DMS153 treated with DMSO at 0.1 percent for 48 hours (cell line): ENCODE results near the gene SLC25A24.
"Not testable (repeated sequence)": the region's sequence is repeated elsewhere in the genome, so short reads cannot be mapped to it uniquely, and the experiment has no call there.

ENCODE experiments used
- DNase-seq: peaks from one replicate; lab custom pipeline; 2025; ENCODE audit not compliant: unreplicated experiment; lab: John Stamatoyannopoulos, UW

SLC25A24 gene

DNA sequence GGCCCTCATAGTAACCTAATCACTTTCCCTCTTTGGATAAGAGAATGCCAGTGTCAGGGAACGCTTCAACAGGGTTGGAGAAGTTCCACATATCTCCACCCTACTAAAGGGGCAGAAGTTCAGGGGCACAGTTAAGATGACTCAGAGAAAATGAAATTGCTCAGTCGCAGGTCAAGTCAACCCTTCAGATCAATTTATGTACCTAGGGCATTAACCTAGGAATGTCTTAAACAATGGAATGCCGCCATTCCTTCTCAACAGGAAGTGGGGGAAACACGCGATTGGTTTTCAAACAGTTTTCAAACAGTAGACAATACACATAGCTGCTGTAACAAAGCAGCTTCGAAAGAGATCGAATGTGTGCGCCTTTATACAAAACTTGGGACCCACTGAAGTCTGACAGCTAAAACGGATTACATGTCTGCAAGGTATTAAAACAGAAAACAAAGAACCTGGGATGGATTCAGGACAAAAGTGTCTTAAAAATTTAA lies 897 bp downstream of the SLC25A24 start:
- DNase-seq = no peak

DNA sequence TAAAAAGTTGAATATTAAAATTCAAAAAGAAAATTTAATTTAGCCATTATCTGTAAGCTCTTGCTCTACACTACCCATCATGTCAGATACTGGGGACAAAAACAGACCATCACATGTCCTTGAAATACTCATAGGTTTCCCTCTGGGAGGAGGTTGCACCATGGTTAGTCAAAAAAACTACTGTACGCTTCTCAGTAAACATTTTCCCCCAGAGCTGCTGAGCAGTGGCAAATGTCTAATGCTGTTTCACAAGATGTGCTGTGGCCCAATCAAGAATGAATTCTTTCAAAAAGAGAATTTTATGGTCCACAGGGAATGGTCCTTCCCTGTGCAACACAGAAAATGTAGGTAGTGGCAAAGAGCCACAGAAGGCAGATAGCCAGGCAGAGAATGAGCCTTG lies 6.1 kb downstream of the SLC25A24 start:
- DNase-seq = no peak

DNA sequence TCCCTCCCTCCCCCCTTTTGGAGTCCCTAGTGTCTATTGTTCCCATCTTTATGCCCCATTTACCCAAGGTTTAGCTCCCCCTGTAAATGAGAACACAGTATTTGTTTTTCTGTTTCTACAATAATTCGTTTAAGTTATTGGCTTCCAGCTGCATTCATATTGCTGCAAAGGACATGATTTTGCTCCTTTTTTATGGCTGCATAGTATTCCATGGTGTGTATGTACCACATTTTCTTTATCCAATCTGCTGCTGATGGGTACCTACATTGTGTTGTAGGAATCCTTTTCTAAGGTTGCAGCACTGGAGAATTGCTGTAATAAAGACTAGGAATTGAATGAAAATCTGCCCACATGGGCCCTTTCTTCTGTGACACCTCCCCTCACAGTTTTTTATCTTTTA lies 6.8 kb downstream of the SLC25A24 start:
- DNase-seq = no peak

GRCh38 chr1:108192581-108192980 lies 7.6 kb downstream of the SLC25A24 start:
- DNase-seq = no peak

- no peak for DNase-seq
These were observed 9.3 kb downstream of the SLC25A24 start for GRCh38 chr1:108190686-108191416.

DNA sequence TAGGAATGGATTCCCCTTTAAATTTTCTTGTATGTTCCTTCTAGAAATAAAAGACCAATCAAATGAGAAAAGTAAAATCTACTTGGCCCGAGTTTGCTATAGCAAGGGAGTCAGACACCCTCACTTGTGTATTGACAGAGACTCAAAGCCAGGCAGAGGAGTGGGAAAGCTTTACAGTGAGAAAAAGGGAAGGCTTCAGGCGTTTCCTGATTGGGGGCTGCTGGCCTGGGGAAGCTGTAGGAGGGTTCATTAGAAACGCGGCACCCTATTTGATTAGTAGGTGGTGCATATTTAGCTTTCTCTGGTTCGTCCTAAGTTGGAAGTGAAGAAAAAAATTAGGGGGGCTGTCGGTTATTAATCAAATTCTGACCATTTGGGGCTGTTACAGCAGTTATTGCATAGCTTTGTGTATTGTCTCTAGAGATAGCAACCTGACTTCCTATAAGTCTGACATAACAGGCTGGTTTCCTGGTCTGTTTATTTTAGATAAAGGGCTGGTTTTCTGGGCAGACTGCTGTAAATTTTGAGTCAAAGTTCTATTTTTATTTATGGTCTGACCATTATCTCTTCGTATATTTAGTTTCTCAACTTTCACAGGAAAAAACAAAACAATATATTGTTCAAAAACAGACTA lies 10.0 kb downstream of the SLC25A24 start:
- DNase-seq = no peak

DNA sequence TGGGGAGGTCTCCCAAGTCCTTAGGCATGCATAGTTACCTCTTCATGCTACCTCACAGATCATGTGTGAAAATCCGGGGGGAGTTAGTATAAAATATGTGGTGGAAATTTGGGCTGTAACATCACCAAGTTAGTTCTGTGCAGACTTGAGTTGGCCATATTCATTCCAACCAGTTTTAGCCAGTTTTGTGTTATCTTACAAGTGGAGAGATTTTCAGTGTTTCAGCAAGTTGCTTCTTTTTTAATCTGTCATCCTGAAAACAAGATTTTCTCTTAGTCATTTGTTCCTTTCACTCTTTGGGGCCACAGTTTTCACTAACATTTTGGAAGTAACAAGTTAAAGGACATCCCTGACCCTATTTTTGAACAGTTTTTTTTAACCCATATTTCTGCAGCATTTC lies 11.3 kb downstream of the SLC25A24 start:
- no peak for DNase-seq

DNA sequence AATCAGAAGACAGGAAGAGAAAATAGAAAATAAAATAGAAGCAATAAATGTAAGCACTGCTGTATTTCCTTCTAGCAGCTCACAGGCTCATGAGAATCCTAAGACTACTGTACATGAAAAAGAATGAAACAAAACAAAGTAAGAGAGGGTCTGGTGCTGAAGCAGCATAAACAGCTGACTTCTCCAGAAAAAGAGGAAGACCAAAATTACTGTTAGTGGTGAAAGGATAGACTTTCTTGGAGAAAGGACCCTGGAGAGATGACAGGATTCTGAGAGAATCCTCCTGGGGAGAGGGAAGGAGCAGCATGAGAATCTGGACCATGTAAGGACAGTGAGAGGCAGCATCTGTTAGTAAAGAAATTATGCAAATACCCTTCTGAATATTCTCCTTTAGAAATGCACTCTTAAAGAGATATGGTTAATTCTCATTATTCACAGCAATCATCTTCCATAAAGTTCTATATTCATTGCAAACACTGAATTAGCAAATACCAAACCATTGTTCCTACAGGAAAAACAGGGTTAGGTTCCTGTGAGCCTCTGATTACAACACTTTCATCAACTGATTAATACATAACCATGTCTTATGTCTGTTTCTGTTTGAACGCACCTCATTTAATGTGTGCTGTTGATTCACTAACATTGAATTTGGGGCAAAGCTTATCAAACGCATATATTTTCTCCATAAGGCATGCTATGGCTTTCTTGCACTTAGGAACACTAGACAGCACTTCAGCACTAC lies 17.0 kb downstream of the SLC25A24 start:
- DNase-seq = no peak

DNA sequence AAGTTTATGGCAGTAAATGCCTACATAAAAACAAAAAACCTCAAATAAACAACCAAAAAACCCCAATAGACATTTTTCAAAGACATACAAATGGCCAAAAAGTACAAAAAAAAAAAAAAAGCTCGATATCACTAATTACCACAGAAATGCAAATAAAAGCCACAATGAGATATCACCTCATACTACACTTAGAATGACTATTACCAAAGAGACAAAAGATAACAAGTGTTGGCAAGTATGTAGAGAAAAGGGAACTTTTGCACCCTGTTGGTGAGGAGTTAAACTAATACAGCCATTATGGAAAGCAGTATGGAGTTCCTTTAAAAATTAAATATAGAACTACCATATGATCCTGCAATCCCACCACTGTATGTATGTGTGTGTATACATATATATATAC lies 21.1 kb downstream of the SLC25A24 start:
- DNase-seq = no peak

DNA sequence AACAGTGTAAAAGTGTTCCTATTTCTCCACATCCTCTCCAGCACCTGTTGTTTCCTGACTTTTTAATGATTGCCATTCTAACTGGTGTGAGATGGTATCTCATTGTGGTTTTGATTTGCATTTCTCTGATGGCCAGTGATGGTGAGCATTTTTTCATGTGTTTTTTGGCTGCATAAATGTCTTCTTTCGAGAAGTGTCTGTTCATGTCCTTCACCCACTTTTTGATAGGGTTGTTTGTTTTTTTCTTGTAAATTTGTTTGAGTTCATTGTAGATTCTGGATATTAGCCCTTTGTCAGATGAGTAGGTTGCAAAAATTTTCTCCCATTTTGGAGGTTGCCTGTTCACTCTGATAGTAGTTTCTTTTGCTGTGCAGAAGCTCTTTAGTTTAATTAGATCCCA lies 37.7 kb downstream of the SLC25A24 start:
- not testable (repeated sequence) for DNase-seq

DNA sequence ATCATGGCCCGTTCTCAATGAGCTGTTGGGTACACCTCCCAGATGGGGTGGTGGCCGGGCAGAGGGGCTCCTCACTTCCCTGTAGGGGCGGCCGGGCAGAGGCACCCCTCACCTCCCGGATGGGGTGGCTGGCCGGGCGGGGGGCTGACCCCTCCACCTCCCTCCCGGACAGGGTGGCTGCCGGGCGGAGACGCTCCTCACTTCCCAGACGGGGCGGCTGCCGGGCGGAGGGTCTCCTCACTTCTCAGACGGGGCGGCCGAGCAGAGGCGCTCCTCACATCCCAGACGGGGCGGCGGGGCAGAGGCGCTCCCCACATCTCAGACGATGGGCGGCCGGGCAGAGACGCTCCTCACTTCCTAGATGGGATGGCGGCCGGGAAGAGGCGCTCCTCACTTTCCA lies 40.2 kb downstream of the SLC25A24 start:
- not testable (repeated sequence) for DNase-seq

DNA sequence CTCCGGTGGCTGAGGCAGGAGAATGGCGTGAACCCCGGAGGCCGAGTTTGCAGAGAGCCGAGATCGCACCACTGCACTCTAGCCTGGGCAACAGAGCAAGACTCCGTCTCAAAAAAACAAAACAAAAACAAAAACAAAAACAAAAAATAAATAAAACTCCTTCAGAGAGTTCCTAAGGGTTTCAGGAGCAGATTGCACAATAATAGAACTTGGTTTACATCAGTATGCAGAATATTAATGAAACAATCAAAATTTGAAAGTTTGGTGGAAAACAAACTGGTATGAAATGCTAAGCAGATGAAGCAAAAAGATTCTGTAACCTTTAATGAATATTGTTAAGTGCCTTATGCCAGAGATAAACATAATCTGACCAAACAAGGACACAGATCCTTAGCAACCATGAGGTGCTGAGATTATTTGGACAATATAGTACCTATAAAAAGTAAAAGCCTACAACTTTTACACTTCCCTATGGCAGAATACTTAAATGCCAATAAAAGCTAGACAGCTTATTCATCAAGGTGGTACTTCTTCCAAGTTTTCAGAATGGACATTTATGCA lies 41.2 kb downstream of the SLC25A24 start:
- DNase-seq = no peak

- no peak for DNase-seq
These were observed 45.8 kb downstream of the SLC25A24 start for GRCh38 chr1:108154314-108154713.

DNA sequence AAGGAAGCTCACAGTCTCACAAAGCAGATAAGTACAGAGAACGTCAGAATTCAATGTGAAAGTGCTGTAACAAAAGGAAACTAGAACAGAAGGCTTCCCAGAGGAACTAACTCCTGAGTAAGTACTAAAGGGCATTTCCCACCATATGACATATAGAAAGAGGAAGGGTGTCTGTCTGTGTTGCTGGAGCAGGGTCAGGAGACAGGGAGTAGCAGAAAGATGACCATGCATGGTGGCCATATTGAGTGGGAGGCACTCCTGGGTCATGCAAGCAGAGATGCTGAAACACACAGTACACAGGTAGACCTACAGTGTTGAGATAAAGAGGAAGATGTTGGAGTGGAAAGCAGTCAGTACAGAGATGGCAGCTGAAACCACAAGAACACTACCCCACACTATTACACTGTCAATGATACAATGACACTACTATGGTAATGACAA lies 47.3 kb downstream of the SLC25A24 start:
- DNase-seq = no peak

GRCh38 chr1:108151548-108151947 lies 48.6 kb downstream of the SLC25A24 start:
- no peak for DNase-seq

- no peak for DNase-seq
These were observed 50.2 kb downstream of the SLC25A24 start for GRCh38 chr1:108149796-108150467.

DNA sequence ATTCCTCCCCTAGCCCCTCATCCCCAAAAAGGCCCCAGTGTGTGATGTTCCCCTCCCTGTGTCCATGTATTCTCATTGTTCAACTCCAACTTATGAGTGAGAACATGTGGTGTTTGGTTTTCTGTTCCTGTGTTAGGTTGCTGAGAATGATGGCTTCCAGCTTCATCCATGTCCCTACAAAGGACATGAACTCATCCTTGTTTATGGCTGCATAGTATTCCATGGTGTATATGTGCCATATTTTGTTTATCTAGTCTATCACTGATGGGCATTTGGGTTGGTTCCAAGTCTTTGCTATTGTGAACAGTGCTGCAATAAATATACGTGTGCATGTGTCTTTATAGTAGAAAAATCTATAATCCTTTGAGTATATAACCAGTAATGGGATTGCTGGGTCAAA lies 55.6 kb downstream of the SLC25A24 start:
- not testable (repeated sequence) for DNase-seq

GRCh38 chr1:108142773-108143394 lies 57.3 kb downstream of the SLC25A24 start:
- no peak for DNase-seq

DNA sequence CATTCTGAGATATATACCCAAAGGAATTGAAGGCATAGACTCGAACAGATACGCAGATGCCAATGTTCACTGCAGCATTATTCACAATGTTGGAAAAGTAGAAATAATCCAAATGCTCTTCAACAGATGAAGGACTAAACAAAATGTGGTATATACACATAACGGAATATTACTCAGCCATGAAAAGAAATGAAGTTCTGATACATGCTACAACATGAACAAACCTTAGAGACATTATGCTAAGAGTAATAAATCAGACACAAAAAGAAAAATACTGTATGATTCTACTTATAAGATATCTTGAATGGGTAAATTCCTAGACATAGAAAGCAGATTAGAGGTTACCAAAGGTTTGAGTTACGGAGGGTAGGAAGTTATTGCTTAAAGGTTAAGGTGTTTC lies 57.9 kb downstream of the SLC25A24 start:
- DNase-seq = no peak

DNA sequence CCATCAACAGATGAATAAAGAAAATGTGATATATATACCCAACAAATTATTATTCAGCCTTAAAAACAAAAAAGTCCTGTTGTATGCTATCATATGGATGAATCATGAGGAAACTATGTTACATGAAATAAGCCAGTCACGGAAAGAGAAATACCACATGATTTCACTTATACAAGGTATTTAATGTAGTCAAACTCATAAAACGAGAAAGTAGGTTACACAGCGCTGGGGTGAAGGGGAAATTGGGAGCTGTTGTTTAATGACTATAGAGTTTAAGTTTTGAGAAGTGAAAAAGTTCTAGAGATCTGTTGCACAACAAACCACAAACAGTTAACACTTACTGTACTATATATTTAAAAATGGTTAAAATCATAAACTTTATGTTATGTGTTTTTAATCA lies 58.5 kb downstream of the SLC25A24 start:
- no peak for DNase-seq

GRCh38 chr1:108140936-108141335 lies 59.2 kb downstream of the SLC25A24 start:
- DNase-seq = no peak
